PC-9 (cell line): ENCODE data around the gene ALDH3B2.

Experiments used
- EZH2 ChIP-seq: fragments of 200-600 bp; sonication (generic); IDR thresholded peaks from 2 replicates; pipeline ENCODE4 v1.8.0; 2017; ENCODE audit warnings: antibody characterized with exemption, low read depth
- TF ChIP-seq, protein P1 (sequence below): fragments of 200-600 bp; sonication (generic); conservative IDR thresholded peaks from 2 replicates; pipeline ENCODE4 v1.6.1; 2017; ENCODE audit warnings: mixed run types, antibody characterized with exemption, mild to moderate bottlenecking, moderate library complexity

DNA sequence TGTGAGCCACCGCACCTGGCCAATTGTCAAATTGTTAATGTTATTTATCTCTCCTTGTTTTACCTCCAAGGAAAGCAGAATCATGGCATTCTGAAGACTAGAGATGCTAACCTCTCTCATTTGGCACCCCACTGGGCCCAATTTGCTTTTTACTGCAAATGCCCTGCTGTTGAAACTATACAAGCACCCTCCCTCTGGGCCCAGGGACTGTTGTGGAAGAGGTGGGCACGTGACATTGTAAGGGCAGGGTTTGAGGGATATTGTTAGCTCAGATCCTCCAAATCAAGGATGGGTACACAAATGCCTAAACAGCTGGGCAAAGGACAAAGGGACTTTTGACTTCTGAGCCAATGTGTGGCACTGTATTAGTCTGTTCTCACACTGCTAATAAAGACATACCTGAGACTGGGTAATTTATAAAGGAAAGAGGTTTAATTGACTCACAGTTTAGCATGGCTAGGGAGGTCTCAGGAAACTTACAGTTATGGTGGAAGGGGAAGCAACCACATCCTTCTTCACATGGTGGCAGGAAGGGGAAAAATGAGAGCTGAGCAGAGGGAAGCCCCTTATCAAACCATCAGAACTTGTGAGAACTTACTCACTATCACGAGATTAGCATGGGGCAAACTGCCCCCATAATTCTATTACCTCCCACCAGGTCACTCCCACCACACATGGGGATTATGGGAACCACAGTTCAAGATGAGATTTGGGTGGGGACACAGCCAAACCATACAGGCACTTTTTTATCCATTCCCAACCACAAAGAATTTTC is 6.5 kb upstream of the ALDH3B2 start:
- TF ChIP-seq, protein P1, sequence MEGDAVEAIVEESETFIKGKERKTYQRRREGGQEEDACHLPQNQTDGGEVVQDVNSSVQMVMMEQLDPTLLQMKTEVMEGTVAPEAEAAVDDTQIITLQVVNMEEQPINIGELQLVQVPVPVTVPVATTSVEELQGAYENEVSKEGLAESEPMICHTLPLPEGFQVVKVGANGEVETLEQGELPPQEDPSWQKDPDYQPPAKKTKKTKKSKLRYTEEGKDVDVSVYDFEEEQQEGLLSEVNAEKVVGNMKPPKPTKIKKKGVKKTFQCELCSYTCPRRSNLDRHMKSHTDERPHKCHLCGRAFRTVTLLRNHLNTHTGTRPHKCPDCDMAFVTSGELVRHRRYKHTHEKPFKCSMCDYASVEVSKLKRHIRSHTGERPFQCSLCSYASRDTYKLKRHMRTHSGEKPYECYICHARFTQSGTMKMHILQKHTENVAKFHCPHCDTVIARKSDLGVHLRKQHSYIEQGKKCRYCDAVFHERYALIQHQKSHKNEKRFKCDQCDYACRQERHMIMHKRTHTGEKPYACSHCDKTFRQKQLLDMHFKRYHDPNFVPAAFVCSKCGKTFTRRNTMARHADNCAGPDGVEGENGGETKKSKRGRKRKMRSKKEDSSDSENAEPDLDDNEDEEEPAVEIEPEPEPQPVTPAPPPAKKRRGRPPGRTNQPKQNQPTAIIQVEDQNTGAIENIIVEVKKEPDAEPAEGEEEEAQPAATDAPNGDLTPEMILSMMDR: no peak
- no peak for TF ChIP-seq EZH2
